Measurements from ENCODE around the gene RPS6KA1.
"Not testable (repeated sequence)": the region's sequence is repeated elsewhere in the genome, so short reads cannot be mapped to it uniquely, and the experiment has no call there.

The RPS6KA1 gene

DNA sequence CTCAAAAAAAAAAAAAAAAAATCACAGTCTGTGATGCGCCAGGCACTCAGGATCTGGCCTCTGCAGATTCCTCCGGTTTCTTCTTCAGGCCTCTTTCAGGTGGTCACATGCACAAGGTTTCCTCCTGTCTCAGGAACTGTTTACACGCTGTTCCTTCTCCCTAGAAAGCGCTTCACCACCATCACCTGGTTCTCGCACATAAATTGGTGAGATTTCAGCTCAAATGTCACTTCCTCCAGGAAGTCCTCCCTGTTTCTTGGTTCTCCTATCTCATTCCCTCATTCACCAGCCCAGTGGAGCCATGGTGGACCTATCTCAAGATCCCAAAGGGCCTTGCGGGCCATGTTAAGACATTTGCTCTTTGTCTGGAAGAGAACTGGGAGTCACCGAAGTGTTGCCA lies 30.7 kb upstream of the RPS6KA1 start:
- H3K4me1 ChIP-seq (ENCODE audit: insufficient read depth, insufficient read length), result no peaks in the 10 kb centered on the region
- no peak for DNase-seq (ENCODE audit: low read depth, low spot score)
- no peak overlapping the region for H3K9ac ChIP-seq (ENCODE audit: insufficient read length, low read depth)
- no peaks in the 10 kb centered on the region for H3K9me3 ChIP-seq (ENCODE audit: insufficient read depth, low read length)
- H3K4me3 ChIP-seq (ENCODE audit: insufficient read length, low read depth), result no peak overlapping the region
- TF ChIP-seq YY1 (IDR thresholded peaks at IDR 0.05; ENCODE audit: insufficient read depth, insufficient read length), result no peak
- TF ChIP-seq ZNF274 (IDR thresholded peaks at IDR 0.05; ENCODE audit: low read depth, low read length), result no peak
- TF ChIP-seq SUZ12 (IDR thresholded peaks at IDR 0.05; ENCODE audit: extremely low read depth, insufficient read depth, insufficient read length), result no peak
- H3K27me3 ChIP-seq (ENCODE audit: insufficient read depth, insufficient read length), result no peaks in the 10 kb centered on the region
- no peaks in the 10 kb centered on the region for H3K36me3 ChIP-seq (ENCODE audit: insufficient read depth, insufficient read length, low read length)

GRCh38 chr1:26500488-26501175 lies 28.9 kb upstream of the RPS6KA1 start:
- Histone ChIP-seq H3K9me3 (ENCODE audit: insufficient read depth, low read length) (no peaks in the 10 kb centered on the region), H3K27me3 (ENCODE audit: insufficient read depth, insufficient read length) (no peaks in the 10 kb centered on the region), H3K36me3 (ENCODE audit: insufficient read depth, insufficient read length, low read length) (no peaks in the 10 kb centered on the region), H3K9ac (ENCODE audit: insufficient read length, low read depth) (peak overlapping the region; percentile 97), H3K4me1 (ENCODE audit: insufficient read depth, insufficient read length) (no peaks in the 10 kb centered on the region), H3K4me3 (ENCODE audit: insufficient read length, low read depth) (peak overlapping the region; percentile 79)
- peak; percentile 76 for DNase-seq (ENCODE audit: low read depth, low spot score)
- TF ChIP-seq YY1 (IDR thresholded peaks at IDR 0.05; ENCODE audit: insufficient read depth, insufficient read length) (no peak), ZNF274 (IDR thresholded peaks at IDR 0.05; ENCODE audit: low read depth, low read length) (no peak), SUZ12 (IDR thresholded peaks at IDR 0.05; ENCODE audit: extremely low read depth, insufficient read depth, insufficient read length) (no peak)

DNA sequence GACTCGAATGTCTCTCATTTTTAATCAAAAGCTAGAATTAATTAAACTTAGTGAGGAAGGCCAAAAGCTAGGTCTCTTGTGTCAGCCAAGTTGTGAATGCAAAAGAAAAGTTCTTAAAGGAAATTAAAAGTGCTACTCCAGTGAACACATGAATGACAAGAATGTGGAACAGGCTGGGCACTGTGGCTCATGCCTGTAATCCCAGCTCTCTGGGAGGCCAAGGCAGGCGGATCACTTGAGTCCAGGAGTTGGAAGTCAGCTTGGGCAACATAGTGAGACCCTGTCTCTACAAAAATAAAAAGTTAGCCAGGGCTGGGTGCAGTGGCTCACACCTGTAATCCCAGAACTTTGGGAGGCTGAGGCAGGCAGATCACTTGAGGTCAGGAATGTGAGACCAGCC lies 18.9 kb upstream of the RPS6KA1 start:
- H3K4me1 ChIP-seq (ENCODE audit: insufficient read depth, insufficient read length); H3K9ac ChIP-seq (ENCODE audit: insufficient read length, low read depth); H3K27me3 ChIP-seq (ENCODE audit: insufficient read depth, insufficient read length); H3K4me3 ChIP-seq (ENCODE audit: insufficient read length, low read depth); H3K36me3 ChIP-seq (ENCODE audit: insufficient read depth, insufficient read length, low read length); H3K9me3 ChIP-seq (ENCODE audit: insufficient read depth, low read length); DNase-seq (ENCODE audit: low read depth, low spot score): not testable (repeated sequence)

DNA sequence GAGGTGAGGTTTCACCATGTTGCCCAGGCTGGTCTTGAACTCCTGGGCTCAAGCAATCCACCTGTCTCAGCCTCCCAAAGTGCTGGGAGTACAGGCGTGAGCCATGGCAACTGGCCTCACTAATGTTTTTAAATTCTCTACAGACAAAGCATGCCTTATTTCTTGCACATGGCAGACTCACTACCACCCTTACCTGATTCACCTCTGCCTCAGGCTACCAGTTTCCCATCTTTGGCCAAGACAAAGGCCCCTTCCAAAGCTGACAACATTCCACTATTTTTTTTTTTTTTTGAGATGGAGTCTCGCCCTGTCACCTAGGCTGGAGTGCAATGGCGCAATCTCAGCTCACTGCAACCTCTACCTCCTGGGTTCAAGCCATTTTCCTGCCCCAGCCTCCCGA lies 13.7 kb upstream of the RPS6KA1 start:
- not testable (repeated sequence) for H3K9ac ChIP-seq (ENCODE audit: insufficient read length, low read depth); H3K4me3 ChIP-seq (ENCODE audit: insufficient read length, low read depth); DNase-seq (ENCODE audit: low read depth, low spot score); H3K4me1 ChIP-seq (ENCODE audit: insufficient read depth, insufficient read length); H3K9me3 ChIP-seq (ENCODE audit: insufficient read depth, low read length); H3K27me3 ChIP-seq (ENCODE audit: insufficient read depth, insufficient read length); H3K36me3 ChIP-seq (ENCODE audit: insufficient read depth, insufficient read length, low read length)

DNA sequence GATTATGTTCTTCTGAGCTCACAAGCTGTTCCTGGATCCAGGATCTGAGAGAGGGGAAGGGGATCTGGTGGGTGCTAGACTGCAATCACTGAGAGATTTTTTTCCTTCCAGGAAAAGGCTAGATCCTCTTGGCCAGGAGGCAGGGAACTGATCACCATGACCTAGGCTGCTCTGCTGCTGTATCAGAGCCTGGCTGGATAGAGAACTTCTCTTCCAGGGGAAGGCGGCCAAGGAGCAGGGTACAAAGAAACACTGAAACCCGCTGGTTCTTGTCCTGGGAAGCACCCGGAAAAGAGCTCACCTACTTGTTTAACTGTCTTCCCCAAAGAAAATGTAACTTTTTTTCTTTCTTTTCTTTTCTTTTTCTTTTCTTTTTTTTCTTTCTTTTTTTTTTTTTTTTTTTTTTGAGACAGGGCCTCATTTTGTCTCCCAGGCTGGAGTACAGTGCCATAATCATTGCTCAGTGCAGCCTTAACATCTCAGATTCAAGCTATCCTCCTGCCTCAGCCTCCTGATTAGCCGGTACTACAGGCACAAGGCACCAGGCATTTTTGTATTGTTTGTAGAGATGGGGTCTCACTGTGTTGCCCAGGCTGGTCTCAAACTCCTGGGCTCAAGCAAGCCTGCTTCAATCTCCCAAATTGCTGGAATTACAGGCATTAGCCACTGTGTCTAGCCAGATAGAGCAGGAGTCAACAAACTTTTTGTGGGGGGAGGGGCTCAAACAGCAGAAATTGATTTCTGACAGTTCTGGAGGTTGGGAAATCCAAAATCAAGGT lies 12.4 kb upstream of the RPS6KA1 start:
- no peak overlapping the region for H3K4me3 ChIP-seq (ENCODE audit: insufficient read length, low read depth)
- no peaks in the 10 kb centered on the region for H3K36me3 ChIP-seq (ENCODE audit: insufficient read depth, insufficient read length, low read length)
- H3K27me3 ChIP-seq (ENCODE audit: insufficient read depth, insufficient read length), result no peaks in the 10 kb centered on the region
- DNase-seq (ENCODE audit: low read depth, low spot score), result no peak
- peaks cover 12% of the 10 kb centered on the region for H3K4me1 ChIP-seq (ENCODE audit: insufficient read depth, insufficient read length)
- H3K9ac ChIP-seq (ENCODE audit: insufficient read length, low read depth), result peak overlapping the region; percentile 33
- TF ChIP-seq ZNF274 (IDR thresholded peaks at IDR 0.05; ENCODE audit: low read depth, low read length), result no peak
- no peak for TF ChIP-seq SUZ12 (IDR thresholded peaks at IDR 0.05; ENCODE audit: extremely low read depth, insufficient read depth, insufficient read length)
- TF ChIP-seq YY1 (IDR thresholded peaks at IDR 0.05; ENCODE audit: insufficient read depth, insufficient read length), result no peak
- H3K9me3 ChIP-seq (ENCODE audit: insufficient read depth, low read length), result no peaks in the 10 kb centered on the region

GRCh38 chr1:26517766-26518049 lies 11.9 kb upstream of the RPS6KA1 start:
- Histone ChIP-seq H3K27me3 (ENCODE audit: insufficient read depth, insufficient read length) (no peaks in the 10 kb centered on the region), H3K4me3 (ENCODE audit: insufficient read length, low read depth) (no peak overlapping the region), H3K9me3 (ENCODE audit: insufficient read depth, low read length) (no peaks in the 10 kb centered on the region), H3K9ac (ENCODE audit: insufficient read length, low read depth) (no peak overlapping the region), H3K4me1 (ENCODE audit: insufficient read depth, insufficient read length) (peaks cover 12% of the 10 kb centered on the region), H3K36me3 (ENCODE audit: insufficient read depth, insufficient read length, low read length) (no peaks in the 10 kb centered on the region)
- TF ChIP-seq ZNF274 (IDR thresholded peaks at IDR 0.05; ENCODE audit: low read depth, low read length) (no peak), SUZ12 (IDR thresholded peaks at IDR 0.05; ENCODE audit: extremely low read depth, insufficient read depth, insufficient read length) (no peak), YY1 (IDR thresholded peaks at IDR 0.05; ENCODE audit: insufficient read depth, insufficient read length) (no peak)
- DNase-seq (ENCODE audit: low read depth, low spot score), result no peak

DNA sequence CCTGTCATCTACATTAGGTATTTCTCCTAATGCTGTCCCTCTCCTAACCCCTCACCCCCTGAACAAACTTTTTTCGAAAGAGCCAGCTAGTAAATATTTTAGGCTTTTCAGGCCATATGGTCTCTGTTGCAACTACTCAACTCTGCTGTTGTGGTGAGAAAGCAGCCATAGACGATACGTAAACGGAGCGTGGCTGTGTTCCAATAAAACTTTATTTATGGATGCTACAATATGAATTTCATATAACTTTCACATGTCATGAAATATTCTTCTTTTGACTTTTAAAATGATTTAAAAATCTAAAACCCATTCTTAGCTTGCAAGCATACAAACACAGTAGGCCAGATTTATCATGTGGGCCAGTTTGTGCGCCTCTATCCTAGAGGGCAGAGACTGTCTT lies 11.2 kb upstream of the RPS6KA1 start:
- no peaks in the 10 kb centered on the region for H3K36me3 ChIP-seq (ENCODE audit: insufficient read depth, insufficient read length, low read length)
- no peaks in the 10 kb centered on the region for H3K27me3 ChIP-seq (ENCODE audit: insufficient read depth, insufficient read length)
- H3K4me3 ChIP-seq (ENCODE audit: insufficient read length, low read depth), result no peak overlapping the region
- H3K4me1 ChIP-seq (ENCODE audit: insufficient read depth, insufficient read length), result peaks cover 12% of the 10 kb centered on the region
- TF ChIP-seq ZNF274 (IDR thresholded peaks at IDR 0.05; ENCODE audit: low read depth, low read length), result no peak
- no peak for TF ChIP-seq SUZ12 (IDR thresholded peaks at IDR 0.05; ENCODE audit: extremely low read depth, insufficient read depth, insufficient read length)
- TF ChIP-seq YY1 (IDR thresholded peaks at IDR 0.05; ENCODE audit: insufficient read depth, insufficient read length), result no peak
- H3K9ac ChIP-seq (ENCODE audit: insufficient read length, low read depth), result no peak overlapping the region
- no peaks in the 10 kb centered on the region for H3K9me3 ChIP-seq (ENCODE audit: insufficient read depth, low read length)
- DNase-seq (ENCODE audit: low read depth, low spot score), result no peak
